ENCODE results near the gene PDX1.

PDX1 gene

GRCh38 chr13:27909378-27909777, 10.4 kb upstream of the PDX1 start:
- no peak for TF ChIP-seq CTCF (IDR thresholded peaks at IDR 0.05; ENCODE audit: low read depth, low read length)
- DNase-seq (ENCODE audit: extremely low read depth, low read depth), result no peak

- no peak for DNase-seq (ENCODE audit: extremely low read depth, low read depth)
- no peak for TF ChIP-seq CTCF (IDR thresholded peaks at IDR 0.05; ENCODE audit: low read depth, low read length)
Measured at GRCh38 chr13:27911521-27911920, 8.3 kb upstream of the PDX1 start.

GRCh38 chr13:27913160-27913559, 6.6 kb upstream of the PDX1 start:
- no peak for TF ChIP-seq CTCF (IDR thresholded peaks at IDR 0.05; ENCODE audit: low read depth, low read length)
- no peak for DNase-seq (ENCODE audit: extremely low read depth, low read depth)

- TF ChIP-seq CTCF (IDR thresholded peaks at IDR 0.05; ENCODE audit: low read depth, low read length), result no peak
- DNase-seq (ENCODE audit: extremely low read depth, low read depth), result no peak
Measured at GRCh38 chr13:27915301-27916207, 4.2 kb upstream of the PDX1 start.

GRCh38 chr13:27917121-27917947, 2.5 kb upstream of the PDX1 start:
- no peak for TF ChIP-seq CTCF (IDR thresholded peaks at IDR 0.05; ENCODE audit: low read depth, low read length)
- DNase-seq (ENCODE audit: extremely low read depth, low read depth), result no peak

- no peak for DNase-seq (ENCODE audit: extremely low read depth, low read depth)
- TF ChIP-seq CTCF (IDR thresholded peaks at IDR 0.05; ENCODE audit: low read depth, low read length), result no peak
Measured at GRCh38 chr13:27918041-27918917, 1.5 kb upstream of the PDX1 start.

Data from AG09319 (cell line).